Suprapubic skin (tissue), 4 donors: ENCODE measurements around the gene ZNF213. TPM values are rescaled to one million over a fixed set of nuclear protein-coding genes. Genes with fewer than 3 reads are reported as not detected.

Experiments
- DNase-seq, 2 donors: peaks; one replicate each; pipeline ENCODE4 v3.0.0-alpha.2; 2019; ENCODE audit warnings: low spot score in 2 of 2
- H3K27ac ChIP-seq: fragments of 200-600 bp; sonication (generic); one replicate; pipeline ENCODE4 v1.5.1; 2019
- H3K27me3 ChIP-seq: fragments of 200-600 bp; sonication (generic); one replicate; pipeline ENCODE4 v1.5.1; 2019
- H3K36me3 ChIP-seq: fragments of 200-600 bp; sonication (generic); one replicate; pipeline ENCODE4 v1.5.1; 2019
- H3K4me1 ChIP-seq: fragments of 200-600 bp; sonication (generic); one replicate; pipeline ENCODE4 v1.5.1; 2019
- H3K4me3 ChIP-seq: fragments of 200-600 bp; sonication (generic); one replicate; pipeline ENCODE4 v1.5.1; 2019; ENCODE audit warnings: mild to moderate bottlenecking
- H3K9me3 ChIP-seq: fragments of 200-600 bp; sonication (generic); one replicate; pipeline ENCODE4 v1.5.1; 2019
- CTCF ChIP-seq, 2 donors: fragments of 200-600 bp in 1 of 2; fragments of 450-650 bp in 1 of 2; sonication (generic) in 1 of 2; IDR thresholded peaks; one replicate each; pipeline ENCODE4 v1.5.1; 2016 to 2019; ENCODE audit warnings: antibody characterized with exemption in 2 of 2, mild to moderate bottlenecking in 1 of 2, moderate library complexity in 1 of 2
- EP300 ChIP-seq: sonication (generic); formaldehyde crosslinking; IDR thresholded peaks from one replicate; pipeline ENCODE4 v1.6.1; 2017; ENCODE audit warnings: antibody characterized with exemption
- POLR2A ChIP-seq, 2 donors: fragments of 450-650 bp; IDR thresholded peaks; one replicate each; pipeline ENCODE4 v1.6.1; 2017; ENCODE audit warnings: antibody characterized with exemption in 2 of 2, mild to moderate bottlenecking in 2 of 2, moderate library complexity in 2 of 2
- POLR2AphosphoS5 ChIP-seq, 3 donors: sonication (generic); formaldehyde crosslinking; IDR thresholded peaks; one replicate each; pipeline ENCODE4 v1.6.1; 2017; ENCODE audit warnings: antibody characterized with exemption in 3 of 3
- WGBS: methylation state at CpG from one replicate; pipeline ENCODE4 v1.1.5; 2018; 5-methylcytosine and 5-hydroxymethylcytosine counted together
- total RNA-seq, 4 donors: library from RNA; depleted of rRNA; stranded (reverse); fragments of >200 nt; gene quantifications; one replicate each; pipeline ENCODE4 v1.1.0, GENCODE V29; 2016

The ZNF213 gene
- total RNA-seq, 4 donors from 2014 or later = 14.0 to 18.0 (median 16.4) TPM

GRCh38 chr16:3148256-3149192, 13.7 kb downstream of the ZNF213 start:
- Histone ChIP-seq H3K36me3 (no peaks in the 10 kb centered on the region), H3K27ac (no peak overlapping the region), H3K4me3 (no peak overlapping the region), H3K4me1 (peaks cover 28% of the 10 kb centered on the region), H3K9me3 (no peaks in the 10 kb centered on the region), H3K27me3 (no peaks in the 10 kb centered on the region)
- no peak for DNase-seq
- no peak for TF ChIP-seq POLR2A (IDR thresholded peaks at IDR 0.05)
- TF ChIP-seq EP300 = no peak
- TF ChIP-seq CTCF (IDR thresholded peaks at IDR 0.05) = no peak
- no peak for TF ChIP-seq POLR2AphosphoS5 (IDR thresholded peaks at IDR 0.05)
- 96% methylated on average over 11 of the region's 13 CpGs for WGBS

- Histone ChIP-seq H3K4me1 (peaks cover 28% of the 10 kb centered on the region), H3K27ac (peak overlapping the region; percentile 82), H3K9me3 (no peaks in the 10 kb centered on the region), H3K27me3 (no peaks in the 10 kb centered on the region), H3K36me3 (no peaks in the 10 kb centered on the region), H3K4me3 (peak overlapping the region; percentile 61)
- DNase-seq = no peak
- 100% methylated on average over 1 of the region's 6 CpGs for WGBS
- TF ChIP-seq POLR2AphosphoS5 (IDR thresholded peaks at IDR 0.05) (no peak), EP300 (no peak)
These were observed 14.3 kb downstream of the ZNF213 start for GRCh38 chr16:3149193-3149530.

GRCh38 chr16:3149630-3150345, 15.0 kb downstream of the ZNF213 start:
- no peaks in the 10 kb centered on the region for H3K36me3 ChIP-seq
- WGBS = 3% methylated on average over 7 of the region's 41 CpGs
- no peaks in the 10 kb centered on the region for H3K9me3 ChIP-seq
- no peaks in the 10 kb centered on the region for H3K27me3 ChIP-seq
- peaks cover 28% of the 10 kb centered on the region for H3K4me1 ChIP-seq
- peak overlapping the region; percentile 82 for H3K27ac ChIP-seq
- TF ChIP-seq CTCF (IDR thresholded peaks at IDR 0.05) = peak in 1 of 2 donors; percentile 32
- no peak for TF ChIP-seq POLR2AphosphoS5 (IDR thresholded peaks at IDR 0.05)
- TF ChIP-seq EP300 = no peak
- TF ChIP-seq POLR2A (IDR thresholded peaks at IDR 0.05) = no peak
- DNase-seq = peak in 1 of 2 donors; percentile 89
- peak overlapping the region; percentile 61 for H3K4me3 ChIP-seq

- Histone ChIP-seq H3K4me3 (peak overlapping the region; percentile 61), H3K27ac (peak overlapping the region; percentile 82), H3K4me1 (peaks cover 28% of the 10 kb centered on the region), H3K27me3 (no peaks in the 10 kb centered on the region), H3K9me3 (no peaks in the 10 kb centered on the region), H3K36me3 (no peaks in the 10 kb centered on the region)
- TF ChIP-seq POLR2A (IDR thresholded peaks at IDR 0.05) (no peak), POLR2AphosphoS5 (IDR thresholded peaks at IDR 0.05) (peak in 2 of 3 donors; percentile 69 to 96)
- peak; percentile 96 to 97 for DNase-seq
- WGBS = 1% methylated on average over 43 of the region's 62 CpGs
These were observed 15.8 kb downstream of the ZNF213 start for GRCh38 chr16:3150346-3151218.

GRCh38 chr16:3152027-3152276, 17.1 kb downstream of the ZNF213 start:
- no peaks in the 10 kb centered on the region for H3K27me3 ChIP-seq
- no peak for DNase-seq
- no peaks in the 10 kb centered on the region for H3K36me3 ChIP-seq
- H3K4me3 ChIP-seq = peak overlapping the region; percentile 61
- TF ChIP-seq CTCF (IDR thresholded peaks at IDR 0.05) = no peak
- H3K4me1 ChIP-seq = peaks cover 28% of the 10 kb centered on the region
- no peak overlapping the region for H3K27ac ChIP-seq
- H3K9me3 ChIP-seq = no peaks in the 10 kb centered on the region
- WGBS = 8% methylated on average over 15 of the region's 15 CpGs
